ENCODE measurements around the gene HEG1.

GRCh38 chr3:125054449-125055329 is 1.1 kb downstream of the HEG1 start:
- TF ChIP-seq CTCF (conservative IDR thresholded peaks at IDR 0.05; ENCODE audit: low read depth, low read length) (0 out of 2 replicates have a peak, but pooled peaks have one; percentile 8), SMC3 (IDR thresholded peaks at IDR 0.05; ENCODE audit: low read depth, low read length) (peak; percentile 29; the same call in 1 of the 2 replicates), RAD21 (IDR thresholded peaks at IDR 0.05; ENCODE audit: low read length) (no peak), POLR2A (IDR thresholded peaks at IDR 0.05; ENCODE audit: low read depth, low read length) (0 out of 2 replicates have a peak, but pooled peaks have one; percentile 42), RFX5 (IDR thresholded peaks at IDR 0.05; ENCODE audit: low read depth, low read length) (no peak), CHD1 (IDR thresholded peaks at IDR 0.05; ENCODE audit: low read depth, low read length) (no peak), BHLHE40 (IDR thresholded peaks at IDR 0.05; ENCODE audit: low read depth, low read length) (no peak; the same call in 1 of the 2 replicates), MAFK (IDR thresholded peaks at IDR 0.05; ENCODE audit: low read depth, low read length) (peak; percentile 55)
